ENCODE results near the gene GPX1.
"Not testable (repeated sequence)": the region's sequence is repeated elsewhere in the genome, so short reads cannot be mapped to it uniquely, and the experiment has no call there.

Gene GPX1

DNA sequence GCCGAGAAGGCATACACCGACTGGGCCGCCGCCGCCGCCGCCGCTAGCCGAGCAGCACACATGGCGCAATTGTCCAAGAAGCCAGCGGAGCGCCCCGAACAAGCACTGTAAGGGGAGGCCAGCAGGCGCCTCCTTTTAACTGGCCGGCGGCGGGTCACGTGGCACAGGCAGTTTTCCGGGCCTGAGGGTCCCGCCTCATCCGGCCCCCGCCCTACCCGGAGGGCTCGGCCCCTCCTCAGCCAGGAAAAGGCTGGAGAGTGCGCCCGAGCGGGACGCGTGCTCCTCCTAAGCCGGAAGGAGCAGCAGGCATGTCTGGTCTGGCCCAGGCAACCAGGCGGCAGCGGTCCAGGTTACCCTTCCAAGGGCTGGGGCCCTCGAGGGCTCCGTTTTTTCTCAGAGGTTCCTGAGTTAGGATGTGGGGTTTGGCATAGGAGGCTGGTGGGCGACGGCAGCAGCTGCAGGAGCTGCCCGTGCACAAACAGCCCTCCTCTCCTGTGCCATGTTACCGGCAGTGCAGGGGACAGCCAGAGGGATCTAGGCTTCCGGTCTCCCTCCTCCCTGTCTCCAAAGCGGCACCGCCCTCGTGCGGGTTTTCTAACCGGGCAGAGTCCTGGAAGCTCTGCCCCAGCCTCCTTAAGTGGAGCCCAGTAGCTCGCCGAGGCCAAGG is at the start of gene GPX1:
TSS of gene GPX1 (minus strand) at position 137 of the 667 bp plus-strand sequence. CDS start at position 62, 75 bp downstream.
- peak; percentile 94 to 97 for DNase-seq

DNA sequence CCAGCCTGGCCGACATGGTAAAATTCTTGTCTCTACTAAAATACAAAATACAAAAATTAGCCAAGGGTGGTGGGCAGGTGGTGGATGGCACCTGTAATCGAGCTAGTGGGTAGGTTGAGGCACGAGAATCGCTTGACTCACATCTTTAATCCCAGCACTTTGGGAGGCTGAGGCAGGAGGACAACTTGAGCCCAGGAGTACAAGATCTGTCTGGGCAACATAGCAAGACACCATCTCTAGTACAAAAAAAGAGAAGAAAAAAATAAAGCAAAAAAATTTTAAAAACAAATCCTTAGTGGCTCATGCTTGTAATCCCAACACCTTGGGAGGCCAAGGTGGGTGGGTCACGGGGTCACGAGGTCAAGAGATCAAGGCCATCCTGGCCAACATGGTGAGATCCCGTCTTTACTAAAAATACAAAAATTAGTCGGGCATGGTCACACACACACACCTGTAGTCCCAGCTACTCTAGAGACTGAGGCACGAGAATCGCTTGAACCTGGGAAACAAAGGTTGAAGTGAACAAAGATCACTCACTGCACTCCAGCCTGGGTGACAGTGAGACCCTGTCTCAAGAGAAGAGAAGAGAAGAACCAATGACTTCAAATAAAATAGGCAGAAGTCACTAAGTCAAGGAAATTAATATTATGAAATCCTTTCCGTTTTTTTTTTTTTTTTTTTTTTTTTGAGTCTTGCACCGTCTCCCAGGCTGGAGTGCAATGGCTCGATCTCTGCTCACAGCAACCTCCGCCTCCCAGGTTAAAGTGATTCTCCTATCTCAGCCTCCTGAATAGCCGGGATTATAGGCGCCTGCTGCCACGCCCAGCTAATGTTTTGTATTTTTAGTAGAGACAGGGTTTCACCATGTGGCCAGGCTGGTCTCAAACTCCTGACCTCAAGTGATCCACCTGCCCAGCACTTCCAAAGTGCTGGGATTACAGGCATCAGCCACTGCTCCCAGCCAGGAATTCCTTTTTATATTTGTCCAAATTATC is 48.7 kb upstream of the GPX1 start:
- no peak for DNase-seq

GRCh38 chr3:49405570-49405969 is 47.4 kb upstream of the GPX1 start:
- DNase-seq: not testable (repeated sequence)

DNA sequence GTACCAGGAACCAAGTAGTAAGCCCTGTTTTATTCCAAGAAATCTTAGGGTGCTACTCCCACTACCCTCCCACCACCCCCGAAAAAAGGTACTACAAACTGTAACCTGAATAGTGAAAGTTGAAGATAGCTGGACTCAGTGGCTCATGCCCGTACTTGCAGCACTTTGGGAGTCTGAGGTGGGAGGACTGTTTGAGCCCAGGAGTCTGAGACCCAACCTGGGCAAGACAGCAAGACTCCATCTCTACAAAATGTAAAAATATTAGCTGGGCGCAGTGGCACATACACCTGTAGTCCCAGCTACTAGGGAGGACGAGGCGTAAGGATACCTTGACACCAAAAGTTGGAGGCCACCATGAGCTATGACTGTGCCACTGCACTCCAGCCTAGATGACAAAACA is 45.7 kb upstream of the GPX1 start:
- DNase-seq: no peak

- DNase-seq: no peak
Measured at GRCh38 chr3:49401766-49402165, 43.6 kb upstream of the GPX1 start.

- DNase-seq: no peak
Measured at GRCh38 chr3:49399461-49399860, 41.3 kb upstream of the GPX1 start.

GRCh38 chr3:49397470-49397869 is 39.3 kb upstream of the GPX1 start:
- DNase-seq: peak in 1 of 2 experiments; percentile 29

- DNase-seq: not testable (repeated sequence)
Measured at GRCh38 chr3:49391310-49391709, 33.2 kb upstream of the GPX1 start.

GRCh38 chr3:49389297-49389696 is 31.1 kb upstream of the GPX1 start:
- no peak for DNase-seq

DNA sequence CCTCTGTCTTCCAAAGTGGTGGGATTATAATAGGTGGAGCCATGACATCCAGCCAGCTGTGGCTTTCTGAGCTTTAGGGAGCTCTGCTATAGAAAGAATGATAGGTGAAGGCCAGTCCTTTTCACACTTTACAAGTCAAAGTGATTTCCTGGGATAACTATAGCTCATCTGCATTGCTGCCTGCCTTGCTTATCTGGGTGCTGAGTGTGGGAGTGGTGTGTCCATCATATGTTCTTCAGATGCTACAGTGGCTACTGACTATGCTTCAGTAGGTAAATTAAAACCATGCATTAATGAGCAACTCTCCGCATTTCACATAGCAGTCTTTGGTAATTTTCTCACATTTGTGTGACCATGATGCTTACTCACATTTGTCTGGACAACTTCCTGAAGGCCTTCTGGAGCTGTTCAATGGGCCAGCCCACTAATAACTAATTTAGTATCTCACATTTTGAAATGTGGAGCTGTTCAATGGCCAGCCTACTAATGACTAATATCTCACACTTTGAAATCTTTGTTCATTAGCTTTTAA is 30.2 kb upstream of the GPX1 start:
- no peak for DNase-seq

GRCh38 chr3:49387721-49388120 is 29.6 kb upstream of the GPX1 start:
- DNase-seq: no peak

- DNase-seq: no peak
Measured at GRCh38 chr3:49386056-49386756, 28.1 kb upstream of the GPX1 start.

- DNase-seq: no peak
Measured at GRCh38 chr3:49385617-49386016, 27.5 kb upstream of the GPX1 start.

DNA sequence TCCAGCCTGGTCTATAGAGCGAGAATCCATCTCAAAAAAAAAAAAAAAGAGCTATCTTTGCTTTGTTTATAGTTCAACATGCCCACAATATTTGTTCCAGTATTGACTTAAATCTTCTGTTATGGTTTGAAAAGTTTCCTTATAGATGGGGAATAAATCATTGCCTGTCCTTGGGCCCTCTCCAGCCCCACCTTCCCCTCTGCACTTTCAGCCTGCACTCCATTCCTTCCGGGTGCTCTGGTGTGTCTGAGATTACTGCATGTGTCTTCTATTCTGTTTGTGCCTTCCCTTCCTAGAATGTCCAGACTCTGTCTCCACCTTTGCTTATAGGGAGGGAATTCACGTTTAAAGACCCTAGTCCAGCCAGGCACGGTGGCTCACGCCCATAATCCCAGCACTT is 25.2 kb upstream of the GPX1 start:
- no peak for DNase-seq

DNA sequence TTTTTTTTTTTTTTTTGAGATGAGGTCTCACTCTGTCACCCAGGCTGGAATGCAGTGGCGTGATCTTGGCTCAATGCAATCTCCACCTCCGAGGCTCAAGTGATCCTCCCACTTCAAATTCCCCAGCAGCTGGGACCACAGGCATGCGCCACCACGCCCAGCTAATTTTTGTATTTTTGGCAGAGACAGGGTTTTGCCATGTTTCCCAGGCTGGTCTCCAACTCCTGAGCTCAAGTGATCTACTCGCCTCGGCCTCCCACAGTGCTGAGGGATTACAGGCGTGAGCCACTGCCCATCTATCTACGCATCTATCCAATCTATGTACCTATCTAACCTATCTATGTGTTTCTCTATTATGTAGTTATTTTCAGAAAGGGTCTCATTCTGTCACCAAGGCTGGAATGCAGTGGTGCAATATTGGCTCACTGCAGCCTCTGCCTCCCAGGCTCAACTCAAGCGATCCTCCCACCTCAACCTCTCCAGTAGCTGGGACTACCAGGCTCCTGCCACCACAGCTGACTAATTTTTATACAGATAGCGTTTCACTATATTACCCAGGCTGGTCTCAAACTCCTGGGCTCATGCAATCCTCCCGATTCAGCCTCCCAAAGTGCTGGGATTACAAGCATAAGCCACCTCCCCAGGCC is 20.2 kb upstream of the GPX1 start:
- no peak for DNase-seq

DNA sequence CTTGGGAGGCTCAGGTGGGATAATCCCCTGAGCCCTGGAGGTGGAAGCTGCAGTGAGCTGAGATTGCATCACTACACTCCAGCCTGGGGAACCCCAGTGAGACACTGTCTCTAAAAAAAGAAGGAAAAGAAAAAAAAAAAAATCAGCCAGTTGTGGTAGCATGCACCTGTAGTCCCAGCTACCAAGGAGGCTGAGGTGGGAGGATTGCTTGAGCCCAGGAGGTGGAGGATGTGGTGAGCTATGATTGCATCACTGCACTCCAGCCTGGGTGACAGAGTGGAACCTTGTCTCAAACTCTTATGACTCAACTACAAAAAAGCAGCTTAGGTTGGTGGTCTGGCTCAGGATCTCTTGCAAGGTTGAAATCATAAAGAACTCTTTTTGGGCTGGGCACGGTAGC is 19.3 kb upstream of the GPX1 start:
- DNase-seq: no peak

- DNase-seq: no peak
Measured at GRCh38 chr3:49371946-49372345, 13.8 kb upstream of the GPX1 start.

- DNase-seq: no peak
Measured at GRCh38 chr3:49370585-49371290, 12.6 kb upstream of the GPX1 start.

GRCh38 chr3:49362561-49362960 is 4.4 kb upstream of the GPX1 start:
- no peak for DNase-seq

GRCh38 chr3:49359623-49360022 is 1.5 kb upstream of the GPX1 start:
- no peak for DNase-seq

DNA sequence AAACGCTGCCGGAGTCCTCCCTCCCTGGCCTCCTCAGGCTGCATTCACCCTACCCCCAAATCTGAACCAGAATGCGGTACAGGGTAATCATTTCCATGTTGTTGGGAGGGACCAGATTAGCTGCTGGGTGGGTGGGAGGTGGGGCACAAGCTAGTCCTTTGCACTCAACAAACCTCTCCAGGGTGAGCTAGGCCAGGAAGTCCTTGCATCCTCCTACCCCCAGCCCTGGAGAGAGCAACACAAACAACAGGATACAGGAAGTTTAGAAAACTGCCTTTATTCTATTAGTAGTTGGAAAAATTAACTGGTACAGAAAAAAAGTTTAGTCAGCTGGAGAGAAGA is 702 bp upstream of the GPX1 start:
- DNase-seq: no peak
